Activated naive CD4-positive, alpha-beta T cell treated with anti-CD3 and anti-CD28 coated beads, Interleukin-2, amount 50 U/mL, for 16 hours (primary cell): ENCODE results near the gene DAGLA.

Experiments
- DNase-seq: peaks from one replicate; pipeline ENCODE4 v3.0.0-alpha.2; 2020

DAGLA gene

DNA sequence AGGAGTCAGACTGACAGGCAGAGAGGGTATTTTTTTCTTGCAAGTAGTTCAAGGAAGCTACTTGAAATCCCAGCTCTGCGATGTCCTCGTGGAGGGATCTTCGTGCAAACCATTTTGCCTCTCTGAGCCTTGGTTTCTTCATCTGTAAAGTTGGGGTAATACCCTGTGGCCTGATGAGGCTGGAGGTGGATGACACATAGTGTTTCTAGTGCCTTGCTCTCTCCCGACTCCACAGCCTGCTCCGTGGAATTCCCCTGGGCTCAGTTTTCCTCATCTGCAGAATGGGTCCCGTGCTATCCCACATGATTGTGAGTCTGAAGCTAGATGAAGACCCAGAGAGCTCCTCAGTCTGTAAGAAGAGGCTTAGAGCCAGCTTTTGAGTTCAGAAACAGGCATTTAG lies 32.7 kb downstream of the DAGLA start:
- DNase-seq, result no peak

DNA sequence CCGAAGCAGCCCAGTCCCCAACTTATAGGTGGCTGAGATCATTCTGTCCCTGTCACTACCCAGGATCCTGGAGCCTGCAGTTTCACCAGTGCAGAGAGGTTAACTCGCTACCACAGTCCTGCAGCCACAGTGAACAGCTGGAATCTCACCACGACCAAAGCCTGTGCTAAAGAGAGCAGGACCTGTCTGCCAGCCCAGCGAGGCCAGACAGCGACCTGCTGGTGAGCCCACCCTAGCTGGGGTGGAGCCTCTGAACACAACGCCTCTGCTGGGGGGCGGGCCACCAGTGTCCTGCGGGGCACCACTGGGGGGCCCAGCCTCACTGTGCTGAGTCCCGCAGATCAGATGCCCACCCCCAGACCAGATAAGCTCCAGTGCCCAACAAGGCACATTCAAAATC lies 33.3 kb downstream of the DAGLA start:
- no peak for DNase-seq

DNA sequence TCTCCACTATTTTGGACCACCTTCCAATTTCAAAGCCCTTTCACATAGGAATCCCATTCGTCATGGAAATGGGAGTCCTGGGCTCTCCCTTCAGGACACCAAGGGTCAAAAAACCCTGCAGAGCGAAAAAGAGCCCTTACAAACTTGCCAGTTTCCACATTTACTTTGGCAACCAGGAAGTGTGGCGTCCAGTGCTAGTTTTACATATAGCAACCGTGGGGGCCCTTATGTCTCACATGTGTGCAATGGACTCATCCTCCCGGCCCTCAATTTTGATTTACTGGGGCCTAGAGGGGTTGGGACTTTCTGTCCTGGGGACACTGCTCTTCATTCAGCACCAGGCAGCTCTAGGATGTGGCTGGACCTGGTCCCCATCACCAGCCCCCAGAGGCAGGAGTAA lies 33.7 kb downstream of the DAGLA start:
- DNase-seq, result no peak

DNA sequence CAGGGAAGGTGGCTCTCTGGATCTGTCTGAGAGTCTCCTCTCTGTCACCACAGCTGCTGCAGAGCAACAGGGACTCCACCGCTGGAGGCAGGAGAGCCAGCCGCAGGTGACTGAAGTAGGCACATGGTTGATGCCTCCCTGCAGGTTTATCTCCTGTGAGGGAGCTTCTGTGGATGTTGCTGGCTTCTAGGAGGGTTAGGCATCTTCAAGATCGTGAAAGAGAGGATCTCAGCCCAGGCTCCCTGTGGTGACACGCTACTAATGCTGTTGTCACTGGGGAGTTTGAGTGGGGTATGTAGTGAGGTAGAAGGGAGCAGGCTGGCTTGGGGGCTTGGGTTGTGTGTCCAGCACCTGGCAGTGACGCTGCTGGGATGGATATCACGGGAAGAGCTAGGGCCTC lies 34.1 kb downstream of the DAGLA start:
- no peak for DNase-seq

DNA sequence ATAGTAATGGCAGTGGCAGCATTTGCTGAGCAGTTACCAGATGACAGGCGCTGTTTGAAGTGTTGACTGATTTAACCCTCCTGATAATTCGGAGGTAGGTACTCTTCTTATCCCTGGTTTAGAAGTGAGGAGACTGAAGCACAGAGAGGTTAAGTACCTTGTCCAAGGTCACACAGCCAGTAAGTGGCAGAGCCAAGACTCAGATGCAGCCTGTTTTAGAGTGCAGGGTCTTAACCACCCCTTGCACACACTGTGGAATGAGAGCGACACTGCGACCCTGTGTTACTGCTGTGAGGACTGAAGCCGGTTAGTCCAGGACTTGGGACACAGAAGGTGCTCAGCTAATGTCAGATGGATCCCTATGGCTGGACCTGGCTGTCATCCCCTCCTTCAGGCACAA lies 34.7 kb downstream of the DAGLA start:
- DNase-seq, result no peak

DNA sequence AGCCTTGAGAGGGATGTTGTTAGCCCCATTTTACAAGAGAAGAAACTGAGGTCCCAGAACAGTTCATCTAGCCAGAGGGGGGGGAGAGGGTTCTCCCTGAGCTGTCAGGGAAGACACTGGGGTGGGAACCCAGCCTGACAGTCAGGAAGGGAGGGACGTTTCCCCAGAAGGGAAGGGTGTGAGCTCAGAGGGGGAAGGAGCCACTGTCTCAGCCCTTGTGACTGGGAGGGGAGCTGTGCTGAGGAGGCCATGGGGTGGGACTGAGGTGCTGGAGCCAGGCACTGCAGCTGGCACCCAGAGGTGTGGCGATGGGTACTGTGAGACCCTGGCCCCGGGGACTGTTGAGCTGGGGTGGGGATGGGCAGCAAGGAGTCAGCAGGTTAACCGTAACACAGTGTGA lies 35.7 kb downstream of the DAGLA start:
- DNase-seq, result no peak

DNA sequence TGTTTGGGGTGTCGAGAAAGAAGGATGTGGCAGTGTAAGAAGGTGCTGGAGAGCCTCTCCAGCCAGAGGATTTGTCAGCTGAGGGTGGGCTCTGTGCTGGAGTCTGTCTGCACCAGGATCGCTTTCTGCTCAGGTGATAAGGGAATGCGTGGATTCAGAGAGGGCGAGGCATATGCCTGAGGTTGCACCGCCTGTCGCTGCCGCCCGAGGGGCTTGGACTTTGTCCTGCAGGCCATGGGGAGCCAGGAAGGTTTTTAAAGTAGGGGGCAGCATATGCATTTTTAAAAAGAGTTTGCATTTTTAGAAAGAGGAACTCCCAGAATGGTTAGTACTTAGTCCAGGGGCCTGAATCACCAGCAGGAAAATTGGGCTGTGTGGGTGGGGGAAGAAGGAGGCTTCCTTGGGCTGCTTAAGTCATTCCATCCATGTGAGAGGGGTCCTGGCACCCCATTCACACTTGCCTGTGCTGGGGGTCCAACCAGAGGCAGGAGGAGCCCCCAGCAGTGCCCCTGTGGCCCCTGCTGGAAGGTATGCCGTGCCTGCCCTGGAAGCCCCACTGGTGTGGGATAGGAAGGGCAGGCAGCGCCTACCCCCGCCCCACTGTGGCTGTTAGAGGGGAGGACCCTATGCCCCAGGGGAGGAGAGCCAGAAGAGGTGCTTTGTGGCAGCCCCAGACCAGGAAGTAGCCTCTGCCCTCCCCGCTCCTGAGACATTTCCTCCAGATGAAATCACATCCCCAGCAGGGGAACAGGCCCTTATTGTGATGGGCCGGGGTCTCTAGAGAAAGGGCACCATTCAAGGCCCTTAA lies 36.5 kb downstream of the DAGLA start:
- DNase-seq, result no peak

DNA sequence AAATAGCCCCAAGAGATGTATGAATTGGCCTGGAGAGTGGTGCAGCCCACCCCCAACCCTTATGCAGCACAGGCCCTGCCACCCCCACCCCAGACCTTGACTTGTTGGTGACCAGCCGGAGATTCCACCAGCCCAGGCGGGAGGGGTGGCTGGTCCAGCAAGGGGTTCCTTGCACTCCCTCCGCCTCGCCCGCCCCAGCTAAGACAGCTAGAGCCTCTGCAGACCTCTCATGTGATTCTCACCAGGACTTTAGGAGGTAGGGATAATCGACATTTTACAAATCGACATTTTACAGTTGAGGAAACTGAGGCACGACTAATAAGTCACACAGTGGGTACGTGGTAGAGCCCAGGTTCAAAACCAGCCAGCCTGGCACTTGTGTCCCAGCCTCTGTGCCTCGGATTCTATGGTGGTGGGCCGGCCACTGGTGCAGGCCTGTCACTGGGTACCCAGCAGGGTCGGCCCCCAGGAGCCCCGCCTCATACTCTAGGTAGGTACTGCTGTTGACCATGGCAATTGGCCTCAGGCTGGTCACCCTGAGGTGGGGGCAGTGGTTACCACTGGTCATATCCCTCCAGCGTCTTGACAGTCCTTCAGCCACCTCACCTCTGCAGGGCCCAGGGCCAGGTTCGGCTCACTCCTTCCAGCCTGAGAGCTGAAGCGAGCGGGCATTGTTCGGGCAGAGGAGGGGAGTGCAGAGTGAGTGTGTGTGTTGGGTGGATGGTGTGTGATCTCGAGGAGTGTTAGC lies 37.3 kb downstream of the DAGLA start:
- no peak for DNase-seq

DNA sequence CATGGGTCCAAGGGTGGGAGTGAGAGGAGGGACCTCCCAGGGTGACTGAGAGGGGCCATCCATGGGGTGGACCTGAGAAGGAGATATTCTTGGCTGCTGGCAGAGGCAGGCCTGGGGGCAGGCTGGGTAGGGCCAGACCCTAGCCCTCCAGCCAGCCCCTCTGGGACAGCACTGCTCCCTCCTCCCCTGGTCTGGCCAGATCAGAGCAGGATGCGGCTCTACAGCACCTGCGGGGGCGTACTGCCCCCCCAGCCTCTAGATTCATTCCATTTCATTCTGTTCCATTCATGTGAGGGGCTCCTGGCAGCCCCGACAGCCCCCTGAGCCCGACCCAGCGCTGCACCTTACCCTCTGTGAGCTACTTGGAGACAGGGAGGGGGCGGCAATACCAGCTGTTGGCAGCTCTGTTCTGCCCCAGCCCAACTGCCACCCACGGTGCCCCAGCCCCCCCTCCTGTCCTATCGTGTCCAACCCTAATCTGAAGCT lies 37.9 kb downstream of the DAGLA start:
- no peak for DNase-seq

DNA sequence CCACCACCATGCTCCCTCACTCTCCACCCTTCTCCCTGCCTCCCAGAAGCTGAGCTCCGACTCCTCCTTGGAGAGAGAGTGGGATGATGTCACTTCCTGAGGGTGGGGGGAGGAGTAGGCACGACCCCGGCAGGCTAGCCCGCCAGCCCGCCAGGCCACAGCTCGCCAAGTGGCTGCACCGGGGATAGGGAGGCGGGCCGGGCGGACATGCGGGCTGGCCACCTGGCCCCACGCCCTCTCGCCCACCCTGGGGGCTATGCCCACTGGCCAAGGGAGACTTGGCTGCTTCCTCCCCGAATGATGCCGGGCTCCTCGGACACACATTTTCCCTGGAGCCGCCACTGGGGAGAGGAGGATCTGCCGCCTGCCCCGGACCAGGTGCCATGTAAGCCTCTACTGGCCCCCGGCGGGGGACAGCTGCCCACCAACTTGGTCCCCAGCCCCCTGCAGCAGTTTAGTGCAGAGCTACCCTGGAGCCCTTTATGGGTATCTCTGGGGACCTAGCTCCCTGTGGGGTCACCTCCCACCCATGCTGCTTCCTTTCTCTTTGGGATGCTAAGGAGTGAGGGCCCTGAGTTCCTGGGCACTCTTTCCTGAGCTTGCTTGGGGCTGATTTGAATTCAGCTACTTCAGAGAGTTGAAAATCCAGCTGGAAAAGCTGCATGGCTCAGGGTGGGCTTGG lies 38.6 kb downstream of the DAGLA start:
- no peak for DNase-seq

DNA sequence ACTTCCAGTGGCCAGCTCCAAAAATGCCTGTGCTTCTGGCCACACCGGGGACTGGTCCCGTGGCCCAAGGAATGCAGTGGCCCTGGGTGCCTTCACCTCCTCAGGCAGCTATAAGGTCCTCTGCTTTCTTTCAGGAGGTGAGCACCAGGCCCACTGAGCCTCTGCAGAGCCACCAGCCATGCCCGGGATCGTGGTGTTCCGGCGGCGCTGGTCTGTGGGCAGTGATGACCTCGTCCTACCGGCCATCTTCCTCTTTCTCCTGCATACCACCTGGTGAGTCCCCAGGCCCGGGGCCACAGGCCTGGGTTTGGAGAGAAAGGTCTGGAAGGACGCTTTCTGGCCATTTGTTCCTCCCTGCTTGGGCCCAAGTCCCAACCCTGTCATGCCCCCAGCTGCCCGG lies 39.8 kb downstream of the DAGLA start:
- DNase-seq, result no peak

DNA sequence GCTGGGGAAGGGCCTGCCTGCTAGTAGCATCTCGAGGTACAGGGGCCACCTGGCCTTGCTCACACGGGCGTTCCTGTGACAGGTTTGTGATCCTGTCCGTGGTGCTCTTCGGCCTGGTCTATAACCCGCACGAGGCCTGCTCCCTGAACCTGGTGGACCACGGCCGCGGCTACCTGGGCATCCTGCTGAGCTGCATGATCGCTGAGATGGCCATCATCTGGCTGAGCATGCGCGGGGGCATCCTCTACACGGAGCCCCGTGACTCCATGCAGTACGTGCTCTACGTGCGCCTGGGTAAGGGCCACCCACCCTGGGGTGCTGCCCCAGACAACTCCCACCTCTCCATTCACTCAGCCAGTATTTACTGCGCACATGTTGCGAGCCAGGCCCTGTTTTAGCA lies 40.4 kb downstream of the DAGLA start:
- DNase-seq, result no peak

DNA sequence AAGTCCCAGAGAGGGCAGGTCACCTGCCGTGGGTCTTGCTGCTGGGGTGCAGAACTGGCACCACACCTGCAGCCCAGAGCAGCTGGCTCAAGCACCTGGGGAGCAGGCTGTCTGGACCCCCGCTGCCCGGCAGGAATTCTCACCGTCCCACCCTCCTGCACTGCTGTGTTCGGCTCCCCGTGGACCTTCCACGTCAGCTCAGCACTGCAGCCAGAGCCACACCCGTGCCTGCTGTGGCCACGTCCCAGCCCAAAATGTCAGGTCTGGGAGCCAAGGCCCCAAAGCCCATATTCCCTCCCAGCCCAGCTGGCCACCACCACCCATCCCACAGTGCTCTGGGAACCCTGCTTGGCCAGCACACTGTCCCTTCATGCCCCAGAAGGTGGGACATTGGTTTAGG lies 44.2 kb downstream of the DAGLA start:
- no peak for DNase-seq

DNA sequence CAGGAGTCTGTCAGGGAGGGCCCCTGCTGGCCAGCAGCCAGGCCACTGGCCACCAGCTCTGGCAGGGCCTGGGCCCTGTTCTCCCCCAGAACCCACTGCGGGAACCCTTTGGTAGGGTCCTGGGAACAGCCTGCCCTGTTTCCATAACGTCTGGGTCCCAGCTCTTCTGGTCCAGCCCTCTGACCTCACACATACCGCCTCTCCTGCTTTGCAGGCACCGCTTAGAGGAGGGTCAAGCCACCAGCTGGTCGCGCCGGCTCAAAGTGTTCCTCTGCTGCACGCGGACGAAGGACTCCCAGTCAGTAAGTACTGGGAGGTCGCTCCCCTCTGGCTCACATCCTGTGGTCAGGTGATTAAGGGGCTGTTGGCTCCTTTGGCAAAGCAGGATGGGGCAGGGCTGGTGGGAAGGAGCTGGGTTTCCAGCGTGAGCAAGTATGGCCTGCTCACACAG lies 45.6 kb downstream of the DAGLA start:
- no peak for DNase-seq

DNA sequence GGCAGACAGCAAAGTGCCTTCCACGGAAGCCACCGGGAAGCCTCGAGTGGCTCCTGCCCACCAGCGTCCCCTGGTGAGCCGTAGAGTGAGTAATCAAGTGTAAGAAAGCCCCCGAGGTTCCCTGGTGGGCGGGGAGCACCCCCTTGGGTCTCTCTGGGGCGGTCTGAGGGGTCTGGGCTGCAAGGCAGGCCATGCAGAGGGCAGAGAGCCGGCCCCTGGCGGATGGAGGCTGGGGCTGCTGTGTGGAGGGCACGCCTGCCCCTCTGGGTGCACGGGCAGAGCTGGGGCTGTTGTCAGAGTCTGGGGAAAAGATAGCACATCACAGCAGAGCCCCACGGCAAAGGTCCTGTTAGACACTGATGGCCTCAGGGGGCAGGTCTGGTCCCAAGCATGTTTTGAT lies 46.6 kb downstream of the DAGLA start:
- DNase-seq, result no peak

DNA sequence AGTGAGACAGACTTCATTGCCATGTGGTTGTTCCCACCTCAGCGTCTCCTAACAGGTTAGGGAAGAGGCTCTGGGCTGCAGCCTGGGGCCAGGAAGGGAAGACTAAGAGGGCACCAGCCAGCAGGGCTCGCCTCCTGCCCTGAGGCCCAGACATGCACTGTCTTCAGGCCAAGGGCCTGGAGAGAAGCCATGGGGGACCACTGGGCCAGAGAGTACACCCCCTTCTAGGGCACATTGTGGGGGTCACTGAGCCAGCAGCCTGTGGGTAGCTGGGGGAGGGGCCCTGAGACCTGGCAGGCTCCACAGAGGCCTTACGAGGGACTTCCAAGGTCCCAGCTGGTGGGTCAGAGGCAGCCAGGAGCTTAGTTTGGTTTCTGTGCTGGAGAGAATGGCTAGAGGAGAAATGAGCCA lies 47.2 kb downstream of the DAGLA start:
- DNase-seq, result no peak

DNA sequence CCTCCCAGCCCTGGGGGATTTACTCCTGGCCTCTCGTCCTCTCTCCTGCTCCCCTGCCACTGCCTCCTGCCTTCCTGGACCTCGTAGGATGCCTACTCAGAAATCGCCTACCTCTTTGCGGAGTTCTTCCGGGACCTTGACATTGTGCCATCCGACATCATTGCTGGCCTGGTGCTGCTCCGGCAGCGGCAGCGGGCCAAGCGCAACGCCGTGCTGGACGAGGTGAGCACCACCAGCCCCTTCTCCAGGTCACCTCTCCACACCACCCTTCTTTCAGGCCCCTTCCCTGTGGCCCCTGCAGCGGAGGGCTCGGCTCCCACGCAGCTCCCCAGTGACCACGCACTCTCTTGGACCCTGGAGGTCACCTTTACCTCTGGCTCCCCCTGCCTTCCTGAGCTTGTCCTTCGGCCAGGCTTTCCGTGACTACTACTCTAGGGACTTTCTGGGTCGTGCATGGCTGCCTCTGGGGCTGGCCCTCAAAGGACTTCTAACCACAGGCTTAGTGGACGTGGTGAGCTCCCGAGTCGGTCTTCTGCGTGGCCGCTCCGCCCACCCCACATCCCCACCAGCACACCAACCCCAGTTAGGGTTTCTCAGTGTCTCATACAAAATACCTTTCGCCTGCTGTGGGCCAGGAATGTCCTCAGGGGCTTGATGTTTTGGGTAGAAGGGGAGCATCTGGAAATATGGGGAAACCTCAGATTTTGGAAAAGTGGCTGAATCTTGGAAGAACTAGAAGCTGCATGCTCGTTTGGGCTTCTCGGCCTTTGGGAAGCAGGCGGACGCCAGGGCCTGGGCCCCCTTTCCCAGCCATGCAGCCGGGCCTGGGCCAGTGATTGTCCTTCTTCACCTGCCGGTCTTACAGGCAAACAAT lies 48.1 kb downstream of the DAGLA start:
- no peak for DNase-seq

DNA sequence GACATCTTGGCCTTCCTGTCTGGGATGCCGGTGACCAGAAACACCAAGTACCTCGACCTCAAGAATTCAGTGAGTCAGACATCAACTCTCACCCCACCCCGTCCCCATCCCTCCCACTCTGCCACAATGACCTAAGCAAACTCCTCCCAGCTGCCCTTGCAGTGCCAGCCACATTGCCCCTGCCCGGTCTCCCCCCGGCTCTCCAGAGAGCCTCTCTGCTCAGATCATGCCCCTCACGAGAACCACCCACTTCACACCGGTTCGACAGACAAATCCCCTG lies 48.7 kb downstream of the DAGLA start:
- DNase-seq, result no peak

DNA sequence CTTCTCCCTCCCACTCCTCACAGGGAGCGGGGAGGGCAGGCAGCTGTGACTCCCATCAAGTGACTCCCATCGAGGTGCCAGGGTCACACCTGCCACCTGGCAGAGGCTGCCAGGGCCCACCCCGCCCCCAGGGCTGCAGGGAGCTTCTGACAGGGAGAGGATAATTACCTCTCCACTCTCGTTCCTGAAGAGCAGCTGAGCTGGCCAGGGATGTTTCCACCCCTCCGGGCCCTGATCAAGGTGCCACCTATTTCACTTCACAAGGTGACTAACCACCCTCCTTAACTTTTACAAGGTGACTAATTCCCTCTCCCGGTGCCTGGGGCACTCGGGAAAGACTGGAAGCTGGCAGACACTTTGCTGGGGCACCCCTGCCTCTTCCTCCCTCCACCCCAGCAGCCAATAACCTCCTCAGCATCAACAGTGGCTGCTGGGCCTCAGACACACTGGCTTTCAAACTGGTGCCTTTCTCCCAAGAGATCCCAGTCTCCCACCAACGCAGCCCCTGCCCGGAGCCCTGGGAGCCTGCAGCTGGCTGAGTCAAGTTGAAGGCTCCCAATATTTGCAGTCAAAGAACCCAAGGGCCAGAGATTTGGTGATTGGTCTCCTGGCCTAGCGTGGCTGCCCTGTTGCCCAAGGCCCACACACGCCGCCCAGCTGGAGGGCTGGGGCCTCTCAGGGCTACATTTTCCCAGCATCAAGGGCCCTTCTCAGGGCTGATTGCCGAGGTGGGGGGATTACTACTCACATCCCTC lies 50.2 kb downstream of the DAGLA start:
- no peak for DNase-seq

DNA sequence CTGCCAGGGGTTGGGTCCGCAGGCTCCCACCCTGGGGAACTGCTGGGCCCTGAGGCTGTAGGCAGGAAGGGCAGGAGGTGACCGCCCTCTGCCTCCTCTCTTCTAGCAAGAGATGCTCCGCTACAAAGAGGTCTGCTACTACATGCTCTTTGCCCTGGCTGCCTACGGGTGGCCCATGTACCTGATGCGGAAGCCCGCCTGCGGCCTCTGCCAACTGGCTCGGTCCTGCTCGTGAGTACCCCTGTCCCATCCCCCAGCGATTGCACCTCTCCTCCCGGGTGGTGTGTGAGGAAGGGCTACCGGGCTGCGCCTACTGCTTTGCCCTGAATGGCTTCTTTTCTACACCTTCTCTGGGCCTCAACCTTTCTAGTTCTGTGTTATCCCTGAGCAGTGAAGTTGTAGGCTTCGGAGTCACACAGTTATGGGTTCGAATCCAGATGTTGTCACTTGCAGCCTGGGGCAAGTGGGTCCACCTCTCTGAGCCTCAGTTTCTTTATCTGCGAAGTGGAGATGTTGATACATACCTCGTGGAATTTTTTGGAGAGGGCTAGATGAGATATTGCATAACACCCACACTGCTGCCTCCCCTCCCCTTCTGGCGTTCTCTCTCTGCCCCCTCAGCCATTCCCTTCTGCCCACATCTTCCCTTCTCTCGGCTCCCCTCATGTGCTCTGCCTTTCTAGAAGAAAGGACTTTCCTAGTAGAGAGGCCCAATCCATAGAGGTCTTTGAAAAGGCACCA lies 51.2 kb downstream of the DAGLA start:
- no peak for DNase-seq

DNA sequence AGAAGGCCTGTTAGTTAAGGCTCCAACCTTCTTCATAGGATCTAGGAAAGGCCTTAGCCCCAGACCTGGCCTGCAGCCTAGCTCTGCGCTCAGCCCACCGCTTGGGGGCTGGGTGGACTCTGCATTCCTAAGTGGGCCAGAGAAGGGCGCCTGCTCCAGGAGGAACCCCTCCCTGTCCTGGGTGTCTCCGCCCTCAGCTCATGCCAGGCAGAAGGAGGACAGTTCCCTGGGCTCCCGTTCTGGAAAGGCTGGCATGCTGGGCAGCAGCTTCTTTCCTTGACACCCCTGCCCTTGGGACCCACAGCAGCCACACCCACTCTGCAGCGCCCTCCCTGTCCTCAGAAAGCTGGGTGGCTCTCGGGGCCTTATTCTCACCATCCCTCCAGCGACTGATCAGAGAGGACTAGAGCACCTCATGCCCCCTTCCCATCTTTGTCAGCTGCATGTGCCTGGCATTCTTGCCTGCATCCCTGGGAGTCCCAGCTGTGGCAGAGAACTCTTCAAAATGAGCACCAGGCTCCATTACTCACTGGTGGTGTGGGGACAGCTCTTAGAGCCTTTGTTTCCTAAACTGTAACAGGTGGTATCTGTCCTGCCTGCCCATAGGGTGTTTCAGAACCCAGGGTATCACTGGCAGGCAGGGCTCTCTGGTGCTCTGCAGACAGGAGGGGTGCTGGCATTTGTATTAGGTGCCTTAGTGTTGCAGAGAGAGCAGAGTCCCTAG lies 51.9 kb downstream of the DAGLA start:
- DNase-seq, result no peak
